GM18508 (cell line): ENCODE results near the gene RPTOR.

Experiments used
- ATAC-seq: cut with Tn5 transposase; IDR thresholded peaks from one replicate; pipeline ENCODE4 v1.9.1; 2021; ENCODE audit warnings: moderate number of reproducible peaks; ENCODE audit not compliant: insufficient read depth, unreplicated experiment

RPTOR gene

GRCh38 chr17:80511222-80512180 lies 33.1 kb upstream of the RPTOR start:
- ATAC-seq, result no peak

- ATAC-seq, result no peak
Observed at GRCh38 chr17:80512233-80512632, 32.4 kb upstream of the RPTOR start.

- no peak for ATAC-seq
Observed at GRCh38 chr17:80513201-80513600, 31.4 kb upstream of the RPTOR start.

- no peak for ATAC-seq
Observed at GRCh38 chr17:80513892-80514291, 30.7 kb upstream of the RPTOR start.

GRCh38 chr17:80516171-80516932 lies 28.3 kb upstream of the RPTOR start:
- ATAC-seq, result no peak

- ATAC-seq, result no peak
Observed at GRCh38 chr17:80517641-80518040, 27.0 kb upstream of the RPTOR start.

- no peak for ATAC-seq
Observed at GRCh38 chr17:80518392-80518791, 26.2 kb upstream of the RPTOR start.

GRCh38 chr17:80519091-80519781 lies 25.4 kb upstream of the RPTOR start:
- no peak for ATAC-seq

GRCh38 chr17:80520810-80521455 lies 23.7 kb upstream of the RPTOR start:
- no peak for ATAC-seq

GRCh38 chr17:80523054-80523744 lies 21.4 kb upstream of the RPTOR start:
- no peak for ATAC-seq

- no peak for ATAC-seq
Observed at GRCh38 chr17:80523956-80524712, 20.5 kb upstream of the RPTOR start.

- ATAC-seq, result no peak
Observed at GRCh38 chr17:80526116-80526910, 18.3 kb upstream of the RPTOR start.

GRCh38 chr17:80527016-80527645 lies 17.5 kb upstream of the RPTOR start:
- ATAC-seq, result no peak

- ATAC-seq, result no peak
Observed at GRCh38 chr17:80528536-80528935, 16.1 kb upstream of the RPTOR start.

- no peak for ATAC-seq
Observed at GRCh38 chr17:80529104-80529903, 15.3 kb upstream of the RPTOR start.

- no peak for ATAC-seq
Observed at GRCh38 chr17:80529904-80530292, 14.7 kb upstream of the RPTOR start.

- ATAC-seq, result no peak
Observed at GRCh38 chr17:80531400-80531799, 13.2 kb upstream of the RPTOR start.
